M059J (cell line): ENCODE data around the gene LAP3. TPM values are rescaled to one million over a fixed set of nuclear protein-coding genes. Genes with fewer than 3 reads are reported as not detected.

Source experiments
- DNase-seq: peaks from one replicate; pipeline ENCODE4 v3.0.0-alpha.2; 2012; ENCODE audit warnings: low read depth
- total RNA-seq: library from RNA; depleted of rRNA; stranded (reverse); fragments of >200 nt; shearing (Covaris generic); gene quantifications from 2 replicates; pipeline ENCODE4 v1.2.3, GENCODE V29; 2014

The LAP3 gene
- total RNA-seq, 1 experiment from 2014 or later, result 279 TPM

GRCh38 chr4:17616283-17616682 lies 39.3 kb downstream of the LAP3 start:
- no peak for DNase-seq

- no peak for DNase-seq
Measured at GRCh38 chr4:17618926-17619325, 41.9 kb downstream of the LAP3 start.

GRCh38 chr4:17619416-17620105 lies 42.6 kb downstream of the LAP3 start:
- DNase-seq, result no peak

- no peak for DNase-seq
Measured at GRCh38 chr4:17623451-17624001, 46.5 kb downstream of the LAP3 start.

GRCh38 chr4:17624821-17625220 lies 47.8 kb downstream of the LAP3 start:
- DNase-seq, result no peak

GRCh38 chr4:17630228-17630627 lies 53.2 kb downstream of the LAP3 start:
- DNase-seq, result no peak

GRCh38 chr4:17633600-17633999 lies 56.6 kb downstream of the LAP3 start:
- no peak for DNase-seq

GRCh38 chr4:17635056-17635455 lies 58.1 kb downstream of the LAP3 start:
- DNase-seq, result no peak

- DNase-seq, result no peak
Measured at GRCh38 chr4:17636341-17636695, 59.3 kb downstream of the LAP3 start.

GRCh38 chr4:17636696-17637622 lies 60.0 kb downstream of the LAP3 start:
- DNase-seq, result peak; percentile 62

GRCh38 chr4:17639136-17639535 lies 62.1 kb downstream of the LAP3 start:
- DNase-seq, result no peak

- no peak for DNase-seq
Measured at GRCh38 chr4:17642398-17642783, 65.4 kb downstream of the LAP3 start.

- DNase-seq, result peak; percentile 9
Measured at GRCh38 chr4:17646693-17647092, 69.7 kb downstream of the LAP3 start.

GRCh38 chr4:17647176-17647806 lies 70.3 kb downstream of the LAP3 start:
- DNase-seq, result no peak

- DNase-seq, result no peak
Measured at GRCh38 chr4:17647927-17648326, 70.9 kb downstream of the LAP3 start.

GRCh38 chr4:17650406-17650805 lies 73.4 kb downstream of the LAP3 start:
- no peak for DNase-seq

GRCh38 chr4:17654701-17655100 lies 77.7 kb downstream of the LAP3 start:
- no peak for DNase-seq

- DNase-seq, result no peak
Measured at GRCh38 chr4:17657090-17657489, 80.1 kb downstream of the LAP3 start.
